ENCODE data around the gene FLOT1. TPM values are rescaled to one million over a fixed set of nuclear protein-coding genes. Genes with fewer than 3 reads are reported as not detected.

FLOT1 gene
- total and polyA plus RNA-seq, 7 donors, result 113 to 224 (median 181) TPM

GRCh38 chr6:30782425-30783014, 40.0 kb upstream of the FLOT1 start:
- intact Hi-C loops (cut with DNase I), result loop anchor here in 1 of 2 donors (5.0 kb wide), 2 partner anchors 40 kb away; partner anchors contain the start of genes FLOT1 and IER3
- H3K36me3 ChIP-seq (ENCODE audit: insufficient read depth in 1 of 2, low read depth in 1 of 2), result no peaks in the 10 kb centered on the region
- no peak for DNase-seq
- ATAC-seq, result no peak
- H3K4me1 ChIP-seq, result peaks cover 30% of the 10 kb centered on the region
- no peaks in the 10 kb centered on the region for H3K27me3 ChIP-seq (ENCODE audit: insufficient read depth in 3 of 3, low read length in 2 of 3)
- no peak overlapping the region for H3K4me3 ChIP-seq
- no peaks in the 10 kb centered on the region for H3K9me3 ChIP-seq
- H3K27ac ChIP-seq, result peak overlapping the region; percentile 84
- TF ChIP-seq CTCF (IDR thresholded peaks at IDR 0.05), result no peak

- Histone ChIP-seq H3K36me3 (ENCODE audit: insufficient read depth in 1 of 2, low read depth in 1 of 2) (no peaks in the 10 kb centered on the region), H3K4me3 (peak overlapping the region; percentile 38), H3K27ac (peak overlapping the region; percentile 84), H3K9me3 (no peaks in the 10 kb centered on the region), H3K4me1 (peaks cover 30% of the 10 kb centered on the region), H3K27me3 (ENCODE audit: insufficient read depth in 3 of 3, low read length in 2 of 3) (no peaks in the 10 kb centered on the region)
- intact Hi-C loops (cut with DNase I), result loop anchor here in 1 of 2 donors (5.0 kb wide), 2 partner anchors 40 kb away; partner anchors contain the start of genes FLOT1 and IER3
- DNase-seq (peak; percentile 95 to 97), ATAC-seq (peak; percentile 86 to 92 (median 90))
- WGBS, 3 donors, result 4 to 9% (median 8%) methylated on average over 13 of the region's 13 CpGs
- TF ChIP-seq CTCF (IDR thresholded peaks at IDR 0.05), result no peak
These were observed 39.4 kb upstream of the FLOT1 start for GRCh38 chr6:30781743-30782424.

- WGBS, 3 donors, result 41 to 62% (median 48%) methylated on average over 4 of the region's 4 CpGs
- H3K27me3 ChIP-seq (ENCODE audit: insufficient read depth in 3 of 3, low read length in 2 of 3), result no peaks in the 10 kb centered on the region
- H3K36me3 ChIP-seq (ENCODE audit: insufficient read depth in 1 of 2, low read depth in 1 of 2), result no peaks in the 10 kb centered on the region
- no peak for TF ChIP-seq CTCF (IDR thresholded peaks at IDR 0.05)
- H3K4me3 ChIP-seq, result peak overlapping the region; percentile 38
- intact Hi-C loops (cut with DNase I), result loop anchor here in 1 of 2 donors (5.0 kb wide), 2 partner anchors 39 to 41 kb away; partner anchors contain the start of genes FLOT1 and IER3
- H3K4me1 ChIP-seq, result peaks cover 30% of the 10 kb centered on the region
- H3K27ac ChIP-seq, result peak overlapping the region; percentile 84
- ATAC-seq (peak; percentile 42 to 59 (median 50)), DNase-seq (peak; percentile 40 to 68)
- no peaks in the 10 kb centered on the region for H3K9me3 ChIP-seq
These were observed 38.9 kb upstream of the FLOT1 start for GRCh38 chr6:30781395-30781742.

GRCh38 chr6:30780642-30780920, 38.1 kb upstream of the FLOT1 start:
- WGBS, 3 donors, result 98 to 100% (median 100%) methylated on average over 1 of the region's 1 CpG
- Histone ChIP-seq H3K9me3 (no peaks in the 10 kb centered on the region), H3K27ac (peak overlapping the region; percentile 84), H3K27me3 (ENCODE audit: insufficient read depth in 3 of 3, low read length in 2 of 3) (no peaks in the 10 kb centered on the region), H3K36me3 (ENCODE audit: insufficient read depth in 1 of 2, low read depth in 1 of 2) (no peaks in the 10 kb centered on the region), H3K4me1 (peaks cover 30% of the 10 kb centered on the region), H3K4me3 (no peak overlapping the region)
- ATAC-seq (no peak), DNase-seq (no peak)
- TF ChIP-seq CTCF (IDR thresholded peaks at IDR 0.05), result no peak
- intact Hi-C loops (cut with DNase I), result loop anchor here in 1 of 2 donors (5.0 kb wide), 2 partner anchors 38 to 42 kb away; partner anchors contain the start of genes FLOT1 and IER3
